Renal pelvis (tissue), 4 donors: ENCODE results near the gene GRIP2. TPM values are rescaled to one million over a fixed set of nuclear protein-coding genes. Genes with fewer than 3 reads are reported as not detected.

Source experiments
- DNase-seq: peaks from one replicate; pipeline ENCODE4 v3.0.0-alpha.2; 2013
- polyA plus RNA-seq, 3 donors: library from polyadenylated mRNA; unstranded; fragments of 120-200 nt; gene quantifications; one replicate each; pipeline ENCODE4 v1.2.1, GENCODE V29; 2013; ENCODE audit not compliant: insufficient read length in 3 of 3

The GRIP2 gene
- polyA plus RNA-seq, 3 donors: 1.1 to 2.5 (median 1.5) TPM

GRCh38 chr3:14540821-14541385, 761 bp upstream of the GRIP2 start:
- no peak for DNase-seq

GRCh38 chr3:14539384-14539741, 779 bp downstream of the GRIP2 start:
- DNase-seq: no peak

- no peak for DNase-seq
Observed at GRCh38 chr3:14538451-14539088, 1.6 kb downstream of the GRIP2 start.

- no peak for DNase-seq
Observed at GRCh38 chr3:14537590-14538450, 2.3 kb downstream of the GRIP2 start.

- no peak for DNase-seq
Observed at GRCh38 chr3:14536837-14537589, 3.1 kb downstream of the GRIP2 start.

GRCh38 chr3:14536055-14536815, 3.9 kb downstream of the GRIP2 start:
- DNase-seq: no peak

- no peak for DNase-seq
Observed at GRCh38 chr3:14535616-14536015, 4.5 kb downstream of the GRIP2 start.

- no peak for DNase-seq
Observed at GRCh38 chr3:14534516-14535191, 5.5 kb downstream of the GRIP2 start.

- no peak for DNase-seq
Observed at GRCh38 chr3:14533457-14533958, 6.6 kb downstream of the GRIP2 start.

GRCh38 chr3:14532691-14533456, 7.3 kb downstream of the GRIP2 start:
- no peak for DNase-seq

- DNase-seq: no peak
Observed at GRCh38 chr3:14531856-14532395, 8.2 kb downstream of the GRIP2 start.

- DNase-seq: no peak
Observed at GRCh38 chr3:14528081-14528480, 12.1 kb downstream of the GRIP2 start.

- DNase-seq: no peak
Observed at GRCh38 chr3:14525685-14526631, 14.2 kb downstream of the GRIP2 start.

- no peak for DNase-seq
Observed at GRCh38 chr3:14524920-14525660, 15.1 kb downstream of the GRIP2 start.

- no peak for DNase-seq
Observed at GRCh38 chr3:14524311-14524711, 15.8 kb downstream of the GRIP2 start.

- DNase-seq: no peak
Observed at GRCh38 chr3:14523792-14524191, 16.4 kb downstream of the GRIP2 start.

GRCh38 chr3:14522768-14523167, 17.4 kb downstream of the GRIP2 start:
- no peak for DNase-seq
